C4-2B (cell line): ENCODE measurements around the gene STEAP3.

ENCODE experiments used
- H3K27ac ChIP-seq: fragments of 450-650 bp; 2 replicates; pipeline ENCODE4 v1.5.1; 2017
- CTCF ChIP-seq: fragments of 450-650 bp; conservative IDR thresholded peaks from 2 replicates; pipeline ENCODE4 v1.5.1; 2017; ENCODE audit warnings: mild to moderate bottlenecking
- ZFX ChIP-seq: fragments of 450-650 bp; IDR thresholded peaks from 2 replicates; pipeline ENCODE4 v1.6.1; 2017

Gene STEAP3

GRCh38 chr2:119208791-119209203 lies 14.8 kb upstream of the STEAP3 start:
- no peak overlapping the region for H3K27ac ChIP-seq

GRCh38 chr2:119212139-119212800 lies 11.4 kb upstream of the STEAP3 start:
- no peak for TF ChIP-seq CTCF
- TF ChIP-seq ZFX, result no peak
- H3K27ac ChIP-seq, result no peak overlapping the region

More at GRCh38 chr2:119208791-119209203, 14.8 kb upstream of the STEAP3 start:
- TF ChIP-seq ZFX, result no peak
- TF ChIP-seq CTCF, result no peak

GRCh38 chr2:119214453-119215037 lies 9.1 kb upstream of the STEAP3 start:
- TF ChIP-seq ZFX (no peak), CTCF (no peak)
- H3K27ac ChIP-seq, result no peak overlapping the region

- TF ChIP-seq CTCF (no peak), ZFX (no peak)
- no peak overlapping the region; the same call in 1 of the 2 replicates for H3K27ac ChIP-seq
Measured at GRCh38 chr2:119216994-119217393, 6.6 kb upstream of the STEAP3 start.

GRCh38 chr2:119218478-119219064 lies 5.1 kb upstream of the STEAP3 start:
- H3K27ac ChIP-seq, result peak overlapping the region; percentile 18
- TF ChIP-seq ZFX (no peak), CTCF (no peak)

GRCh38 chr2:119219873-119220272 lies 3.8 kb upstream of the STEAP3 start:
- H3K27ac ChIP-seq, result peak overlapping the region; percentile 28
- no peak for TF ChIP-seq CTCF
- no peak for TF ChIP-seq ZFX

- no peak for TF ChIP-seq ZFX
- TF ChIP-seq CTCF, result no peak
- no peak overlapping the region for H3K27ac ChIP-seq
Measured at GRCh38 chr2:119220720-119221301, 2.8 kb upstream of the STEAP3 start.
